ENCODE measurements around the gene TRAF3.

GRCh38 chr14:102942069-102942468 is 164.8 kb downstream of the TRAF3 start:
- TF ChIP-seq, protein P1, sequence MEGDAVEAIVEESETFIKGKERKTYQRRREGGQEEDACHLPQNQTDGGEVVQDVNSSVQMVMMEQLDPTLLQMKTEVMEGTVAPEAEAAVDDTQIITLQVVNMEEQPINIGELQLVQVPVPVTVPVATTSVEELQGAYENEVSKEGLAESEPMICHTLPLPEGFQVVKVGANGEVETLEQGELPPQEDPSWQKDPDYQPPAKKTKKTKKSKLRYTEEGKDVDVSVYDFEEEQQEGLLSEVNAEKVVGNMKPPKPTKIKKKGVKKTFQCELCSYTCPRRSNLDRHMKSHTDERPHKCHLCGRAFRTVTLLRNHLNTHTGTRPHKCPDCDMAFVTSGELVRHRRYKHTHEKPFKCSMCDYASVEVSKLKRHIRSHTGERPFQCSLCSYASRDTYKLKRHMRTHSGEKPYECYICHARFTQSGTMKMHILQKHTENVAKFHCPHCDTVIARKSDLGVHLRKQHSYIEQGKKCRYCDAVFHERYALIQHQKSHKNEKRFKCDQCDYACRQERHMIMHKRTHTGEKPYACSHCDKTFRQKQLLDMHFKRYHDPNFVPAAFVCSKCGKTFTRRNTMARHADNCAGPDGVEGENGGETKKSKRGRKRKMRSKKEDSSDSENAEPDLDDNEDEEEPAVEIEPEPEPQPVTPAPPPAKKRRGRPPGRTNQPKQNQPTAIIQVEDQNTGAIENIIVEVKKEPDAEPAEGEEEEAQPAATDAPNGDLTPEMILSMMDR (IDR thresholded peaks at IDR 0.05) = no peak
- TF ChIP-seq POLR2A (IDR thresholded peaks at IDR 0.05) = no peak

Measured in thyroid gland (tissue), 4 donors.